H1 (cell line): ENCODE data around the gene CXCL9. TPM values are rescaled to one million over a fixed set of nuclear protein-coding genes. Genes with fewer than 3 reads are reported as not detected.

ENCODE experiments used
- CTCF ChIA-PET: fragments of 300-600 bp; sonication (Branson Sonifier 250); formaldehyde crosslinking; loops from one replicate; lab custom pipeline; 2021; ENCODE audit not compliant: partially characterized antibody; lab: Charles Lee
- POLR2A ChIA-PET: fragments of 300-600 bp; sonication (Branson Sonifier 250); formaldehyde crosslinking; loops from one replicate; lab custom pipeline; 2021; ENCODE audit warnings: inconsistent platforms; ENCODE audit not compliant: partially characterized antibody; lab: Charles Lee
- DNase-seq, 2 experiments: peaks; one replicate each; pipeline versions ENCODE4 v3.0.0 to v3.0.0-alpha.2; 2010 to 2022; ENCODE audit warnings: low spot score in 2 of 2, low read depth in 1 of 2, mixed read lengths in 1 of 2
- FAIRE-seq: peaks from 2 replicates; lab custom pipeline; 2011; peaks lifted over from hg19 to GRCh38; lab: Jason Lieb, UNC
- H2AFZ ChIP-seq: 2 replicates; pipeline ENCODE4 v1.8.1; 2012; ENCODE audit warnings: low read length, inconsistent platforms
- H2AK5ac ChIP-seq: 2 replicates; pipeline ENCODE4 v1.6.1; 2013; ENCODE audit warnings: low read depth, low read length
- H2BK120ac ChIP-seq: replicated peaks from 2 replicates; pipeline ENCODE3; 2013; ENCODE audit warnings: low read depth, low read length, inconsistent platforms
- H2BK12ac ChIP-seq: 2 replicates; pipeline ENCODE4 v1.6.1; 2013; ENCODE audit warnings: low read depth, low read length
- H2BK15ac ChIP-seq: 2 replicates; pipeline ENCODE4 v1.6.1; 2013; ENCODE audit warnings: low read length
- H2BK20ac ChIP-seq: 2 replicates; pipeline ENCODE4 v1.6.1; 2013; ENCODE audit warnings: low read length
- H2BK5ac ChIP-seq: 2 replicates; pipeline ENCODE4 v1.6.1; 2013; ENCODE audit warnings: low read depth, low read length
- H3K14ac ChIP-seq: 2 replicates; pipeline ENCODE4 v1.6.1; 2013; ENCODE audit warnings: inconsistent platforms; ENCODE audit not compliant: insufficient read length
- H3K18ac ChIP-seq: 2 replicates; pipeline ENCODE4 v1.6.1; 2013; ENCODE audit warnings: low read length; ENCODE audit errors: extremely low read depth
- H3K23ac ChIP-seq: 2 replicates; pipeline ENCODE4 v1.6.1; 2013; ENCODE audit warnings: inconsistent platforms; ENCODE audit not compliant: insufficient read length
- H3K23me2 ChIP-seq: 2 replicates; pipeline ENCODE4 v1.6.1; 2013; ENCODE audit warnings: low read depth, low read length
- H3K27ac ChIP-seq: 2 replicates; pipeline ENCODE4 v1.6.1; 2011; ENCODE audit warnings: low read depth, low read length, inconsistent platforms
- H3K27me3 ChIP-seq, 4 experiments: replicated peaks in 1 of 4; 1 replicate in 1 of 4; 2 replicates in 3 of 4; pipeline versions ENCODE4 v1.6.1 to v1.8.1; 2011 to 2013; ENCODE audit warnings: low read length in 3 of 4, mild to moderate bottlenecking in 3 of 4, inconsistent platforms in 2 of 4, mixed read lengths in 2 of 4, moderate library complexity in 1 of 4; ENCODE audit not compliant: control insufficient read depth in 3 of 4, insufficient read depth in 3 of 4; ENCODE audit errors: extremely low read depth in 1 of 4
- H3K36me3 ChIP-seq, 4 experiments: 2 replicates each; pipeline versions ENCODE4 v1.6.1 to v1.8.1; 2011 to 2013; ENCODE audit warnings: mild to moderate bottlenecking in 4 of 4, low read length in 3 of 4, moderate library complexity in 2 of 4, control low read depth in 1 of 4, inconsistent platforms in 1 of 4; ENCODE audit not compliant: insufficient read depth in 4 of 4, control insufficient read depth in 2 of 4
- H3K4ac ChIP-seq: replicated peaks from 2 replicates; pipeline ENCODE3; 2013; ENCODE audit warnings: low read length, low read depth, mixed read lengths, inconsistent platforms; ENCODE audit not compliant: insufficient read length
- H3K4me1 ChIP-seq, 4 experiments: replicated peaks in 1 of 4; 1 replicate in 1 of 4; 2 replicates in 3 of 4; pipeline versions ENCODE4 v1.6.1 to v1.8.1; 2011 to 2013; ENCODE audit warnings: low read length in 3 of 4, inconsistent platforms in 2 of 4, mixed read lengths in 1 of 4; ENCODE audit not compliant: insufficient read depth in 4 of 4, control insufficient read depth in 3 of 4
- H3K4me2 ChIP-seq, 2 experiments: 2 replicates each; pipeline versions ENCODE4 v1.6.1 to v1.8.1; 2011 to 2013; ENCODE audit warnings: low read depth in 2 of 2, low read length in 2 of 2, control low read depth in 1 of 2, inconsistent platforms in 1 of 2, mild to moderate bottlenecking in 1 of 2; ENCODE audit not compliant: insufficient read depth in 1 of 2
- H3K4me3 ChIP-seq, 4 experiments: fragments of 200-600, 300-600 bp in 1 of 4; sonication (generic), shearing (Covaris generic), sonication (Bioruptor Twin) in 1 of 4; 2 replicates each; pipeline versions ENCODE4 v1.5.1 to v1.8.1; 2011 to 2016; ENCODE audit warnings: low read length in 4 of 4, low read depth in 3 of 4, control low read depth in 2 of 4, inconsistent platforms in 2 of 4, mild to moderate bottlenecking in 2 of 4, mixed read lengths in 1 of 4, moderate library complexity in 1 of 4; ENCODE audit not compliant: insufficient read depth in 2 of 4; ENCODE audit errors: extremely low read depth in 1 of 4
- H3K56ac ChIP-seq: replicated peaks from 2 replicates; pipeline ENCODE3; 2013; ENCODE audit warnings: low read depth, mild to moderate bottlenecking, mixed read lengths, low read length, inconsistent platforms; ENCODE audit not compliant: insufficient read length
- H3K79me1 ChIP-seq: 2 replicates; pipeline ENCODE4 v1.6.1; 2013; ENCODE audit warnings: low read depth, low read length, control low read depth
- H3K79me2 ChIP-seq, 2 experiments: 2 replicates each; pipeline versions ENCODE4 v1.6.1 to v1.8.1; 2012 to 2013; ENCODE audit warnings: low read length in 2 of 2, mild to moderate bottlenecking in 2 of 2, inconsistent platforms in 1 of 2; ENCODE audit not compliant: insufficient read depth in 2 of 2, control insufficient read depth in 1 of 2
- H3K9ac ChIP-seq, 4 experiments: replicated peaks in 1 of 4; 1 replicate in 1 of 4; 2 replicates in 3 of 4; pipeline versions ENCODE4 v1.6.1 to v1.8.1; 2011 to 2013; ENCODE audit warnings: low read depth in 3 of 4, low read length in 3 of 4, control low read depth in 2 of 4, mild to moderate bottlenecking in 2 of 4, moderate library complexity in 2 of 4, inconsistent platforms in 1 of 4; ENCODE audit errors: extremely low read depth in 1 of 4
- H3K9me3 ChIP-seq, 2 experiments: 2 replicates each; pipeline versions ENCODE4 v1.6.1 to v1.8.1; 2012 to 2013; ENCODE audit warnings: mild to moderate bottlenecking in 2 of 2, moderate library complexity in 2 of 2, control low read depth in 1 of 2, inconsistent platforms in 1 of 2, low read depth in 1 of 2, low read length in 1 of 2, mixed read lengths in 1 of 2; ENCODE audit not compliant: insufficient read depth in 2 of 2
- H4K20me1 ChIP-seq, 2 experiments: replicated peaks in 1 of 2; 2 replicates each; pipeline versions ENCODE3 to v1.8.1; 2011 to 2013; ENCODE audit warnings: inconsistent platforms in 2 of 2, low read length in 2 of 2, mild to moderate bottlenecking in 1 of 2; ENCODE audit not compliant: insufficient read depth in 2 of 2, control insufficient read depth in 1 of 2
- H4K5ac ChIP-seq: 2 replicates; pipeline ENCODE4 v1.6.1; 2013; ENCODE audit warnings: low read length, low read depth, mixed read lengths, inconsistent platforms; ENCODE audit not compliant: insufficient read length
- H4K8ac ChIP-seq: 2 replicates; pipeline ENCODE4 v1.8.0; 2013; ENCODE audit warnings: mild to moderate bottlenecking, moderate library complexity, low read length, inconsistent platforms; ENCODE audit not compliant: insufficient read depth; ENCODE audit errors: extremely low read depth
- H4K91ac ChIP-seq: replicated peaks from 2 replicates; pipeline ENCODE3; 2013; ENCODE audit warnings: low read length, mixed read lengths, inconsistent platforms; ENCODE audit not compliant: insufficient read length
- CBX8 ChIP-seq: fragments of 300-800, 300-1000 bp; sonication (generic); IDR thresholded peaks from 2 replicates; pipeline ENCODE4 v1.7.1; 2016; ENCODE audit warnings: low read depth, low read length, borderline replicate concordance
- CHD1 ChIP-seq: IDR thresholded peaks from 2 replicates; pipeline ENCODE4 v1.6.1; 2012; ENCODE audit warnings: low read depth, low read length, improper control_type of control experiment
- EZH2 ChIP-seq: fragments of 200-600 bp; sonication (generic); IDR thresholded peaks from 2 replicates; pipeline ENCODE4 v1.7.1; 2012; ENCODE audit warnings: low read depth, mild to moderate bottlenecking, moderate library complexity, low read length, inconsistent platforms; ENCODE audit not compliant: severe bottlenecking
- HDAC6 ChIP-seq: IDR thresholded peaks from one replicate; pipeline ENCODE4 v1.7.1; 2012; ENCODE audit warnings: low read depth, mild to moderate bottlenecking, inconsistent platforms, low read length, moderate library complexity
- KDM4A ChIP-seq: IDR thresholded peaks from one replicate; pipeline ENCODE4 v1.7.1; 2012; ENCODE audit warnings: low read depth, mild to moderate bottlenecking, moderate library complexity, low read length, inconsistent platforms; ENCODE audit not compliant: severe bottlenecking
- RAD21 ChIP-seq, 2 experiments: IDR thresholded peaks in 1 of 2; conservative IDR thresholded peaks in 1 of 2; 2 replicates each; pipeline ENCODE4 v1.6.1; 2011; ENCODE audit warnings: low read depth in 2 of 2, low read length in 2 of 2, improper control_type of control experiment in 1 of 2, inconsistent platforms in 1 of 2, mild to moderate bottlenecking in 1 of 2, moderate library complexity in 1 of 2
- TAF1 ChIP-seq: IDR thresholded peaks from 2 replicates; pipeline ENCODE4 v1.6.1; 2011; ENCODE audit warnings: mild to moderate bottlenecking, low read depth, low read length
- TCF12 ChIP-seq: IDR thresholded peaks from 2 replicates; pipeline ENCODE4 v1.6.1; 2011; ENCODE audit warnings: low read depth, mild to moderate bottlenecking, low read length
- YY1 ChIP-seq: IDR thresholded peaks from 2 replicates; pipeline ENCODE4 v1.6.1; 2011; ENCODE audit warnings: low read depth, mild to moderate bottlenecking, low read length
- WGBS, 2 experiments: shearing (Covaris generic) in 1 of 2; methylation state at CpG; one replicate each; pipeline versions ENCODE4 v1.1.6 to v1.1.7; 2013 to 2015; ENCODE audit warnings: low lambda C conversion rate in 2 of 2, mixed read lengths in 2 of 2, inconsistent platforms in 1 of 2, low coverage in 1 of 2, missing lambda C conversion rate in 1 of 2; ENCODE audit not compliant: insufficient replicate concordance in 2 of 2, insufficient coverage in 1 of 2, insufficient read length in 1 of 2; ENCODE audit errors: extremely low coverage in 1 of 2, missing lambda C conversion rate in 1 of 2; 5-methylcytosine and 5-hydroxymethylcytosine counted together
- long read RNA-seq, 2 experiments: library from RNA in 1 of 2; library from capped mRNA in 1 of 2; stranded (forward); transcript quantifications; one replicate each; pipeline ENCODE4 v2.0.0, GENCODE V29; 2021; ENCODE audit warnings: inconsistent platforms in 1 of 2
- polyA minus RNA-seq, 3 experiments: library from RNA; depleted of rRNA, polyadenylated mRNA; stranded (reverse); fragments of >200 nt; gene quantifications; 1 replicate in 2 of 3; 2 replicates in 1 of 3; pipeline ENCODE4 v1.2.3, GENCODE V29; 2011
- polyA plus RNA-seq, 7 experiments: library from polyadenylated mRNA; depleted of rRNA in 3 of 7; stranded (reverse) in 5 of 7; unstranded in 2 of 7; fragments of >200 nt in 5 of 7; fragments of 200-250 nt in 2 of 7; gene quantifications; 1 replicate in 5 of 7; 2 replicates in 1 of 7; 4 replicates in 1 of 7; pipeline versions ENCODE4 v1.2.1 to v1.2.3, GENCODE V29; 2011 to 2013; ENCODE audit warnings: missing spikeins in 2 of 7, mixed read lengths in 2 of 7
- total RNA-seq: library from RNA; stranded (reverse); fragmentation: NEBNext Ultra II Directional; extraction: Animal tissue kit (Norgen Biotek cat#: 25700); gene quantifications from 2 replicates; pipeline ENCODE4 v1.2.1, GENCODE V29; 2021

CXCL9 gene
- total RNA-seq (not detected in 2 replicates), polyA plus RNA-seq (2011; rRNA removed) (not detected in 2 replicates), polyA minus RNA-seq (2011; rRNA and poly(A)+ RNA removed) (not detected in 2 replicates)
- not detected for polyA plus RNA-seq (2011; cell fraction: cytosol; rRNA removed)
- not detected for polyA plus RNA-seq (2011; cell fraction: nucleus; rRNA removed)
- not detected in 4 replicates for polyA plus RNA-seq (2012, experiment 1 of 2)
- not detected for polyA plus RNA-seq (2012, experiment 2 of 2)
- not detected for polyA plus RNA-seq (2013, experiment 1 of 2)
- polyA plus RNA-seq (2013, experiment 2 of 2): not detected
- polyA minus RNA-seq (2011; cell fraction: cytosol; rRNA and poly(A)+ RNA removed): not detected
- not detected for polyA minus RNA-seq (2011; cell fraction: nucleus; rRNA and poly(A)+ RNA removed)
- long read RNA-seq, experiment 1: 0 reads
- long read RNA-seq, experiment 2: 0 reads

- Histone ChIP-seq H3K9ac (no peak within 1 kb of the TSS), H2BK20ac (no peak within 1 kb of the TSS), H4K8ac (no peak within 1 kb of the TSS), H3K23me2 (no peaks in the 10 kb centered on the region), H2BK12ac (no peak within 1 kb of the TSS), H3K4ac (no peak within 1 kb of the TSS), H3K14ac (no peak within 1 kb of the TSS), H3K4me2 (no peak within 1 kb of the TSS), H4K20me1 (no peaks in the 10 kb centered on the region), H2AK5ac (no peak within 1 kb of the TSS), H3K23ac (no peak within 1 kb of the TSS), H3K9me3 (no peaks in the 10 kb centered on the region), H3K4me3 (no peak within 1 kb of the TSS), H3K79me2 (no peaks in the 10 kb centered on the region), H2BK120ac (no peak within 1 kb of the TSS), H2BK15ac (no peak within 1 kb of the TSS), H4K5ac (no peak within 1 kb of the TSS), H2AFZ (no peak within 1 kb of the TSS), H3K27me3 (no peaks in the 10 kb centered on the region; a peak in 1 of 7 replicates), H4K91ac (no peak within 1 kb of the TSS), H3K36me3 (no peaks in the 10 kb centered on the region), H3K27ac (no peak within 1 kb of the TSS), H3K79me1 (no peaks in the 10 kb centered on the region), H3K18ac (no peak within 1 kb of the TSS), H2BK5ac (no peak within 1 kb of the TSS), H3K4me1 (peaks cover 0 to 3% (median 1%) of the 10 kb centered on the region in 4 experiments; a peak in 4 of 7 replicates), H3K56ac (no peak within 1 kb of the TSS)
- FAIRE-seq (no peak), DNase-seq (no peak)
- WGBS, 2 experiments: 90% methylated on average over 1 of the region's 1 CpG; no CpG with 5 or more reads in 1 of the 2 experiments
- CTCF ChIA-PET: no interaction called here
- TF ChIP-seq RAD21 (IDR thresholded peaks at IDR 0.05 in 1 of 2, conservative IDR thresholded peaks at IDR 0.05 in 1 of 2; ENCODE audit: low read depth in 2 of 2, low read length in 2 of 2) (no peak), YY1 (no peak), CBX8 (no peak), TCF12 (no peak), CHD1 (no peak), EZH2 (no peak), HDAC6 (no peak), TAF1 (no peak), KDM4A (no peak)
- POLR2A ChIA-PET: interaction anchor here (0.7 kb wide), 1 partner anchor 14 kb away, joined by 3 read pairs; no protein-coding TSS in a partner anchor
These were observed at the start of gene CXCL9 for GRCh38 chr4:76007089-76007862. Gene CXCL9, minus strand, starts transcription at chr4:76007509. Its CDS starts 60 bp downstream, at chr4:76007449.
